ENCODE data around the gene ZNF134.
A peak's percentile ranks its signal among the peaks of the same experiment; 100 is the strongest.

ZNF134 gene

DNA sequence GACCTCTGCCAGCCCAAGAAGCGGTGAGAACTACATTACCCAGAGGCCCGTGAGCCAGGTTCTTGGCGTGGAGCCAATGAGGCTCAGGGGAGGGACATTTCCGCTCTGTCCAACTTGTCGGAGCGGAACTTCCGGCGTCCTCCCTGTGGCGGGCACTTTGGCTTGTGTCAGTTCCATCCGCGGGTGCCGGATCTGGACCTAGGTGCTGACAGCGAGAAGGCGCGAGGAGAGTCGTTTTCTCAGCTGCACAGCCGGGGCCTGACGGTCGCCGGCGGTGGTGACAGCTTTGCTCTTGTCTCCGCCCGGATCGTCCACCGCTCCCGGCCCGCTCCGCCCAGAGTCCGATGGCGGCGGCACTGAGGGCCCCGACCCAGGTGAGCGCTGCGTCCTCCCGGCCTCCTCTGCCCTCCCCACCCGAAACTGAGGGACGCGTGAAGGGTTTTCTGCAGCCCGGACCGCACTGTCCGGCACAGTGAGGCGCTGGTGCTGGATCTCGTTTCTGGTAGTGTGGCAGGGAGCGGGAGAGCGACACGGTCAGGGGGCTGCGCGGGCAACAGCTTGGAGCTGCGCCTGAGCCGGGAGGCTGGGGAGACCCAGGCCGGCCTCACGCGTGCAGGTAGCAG, 14.2 kb upstream of the ZNF134 start, which contains the start of gene ZNF530:
Gene ZNF530, plus strand, starts transcription at position 125 of the 623 bp plus-strand sequence. CDS start 4,461 bp downstream, outside the sequence.
- CTCF ChIA-PET: no interaction called here
- POLR2A ChIA-PET: no interaction called here
- peak within 1 kb of the TSS; percentile 85 for H3K4me3 ChIP-seq (ENCODE audit: low read depth, low read length)
- DNase-seq (ENCODE audit: low read depth, low spot score): peak; percentile 47
- TF ChIP-seq, protein P1, sequence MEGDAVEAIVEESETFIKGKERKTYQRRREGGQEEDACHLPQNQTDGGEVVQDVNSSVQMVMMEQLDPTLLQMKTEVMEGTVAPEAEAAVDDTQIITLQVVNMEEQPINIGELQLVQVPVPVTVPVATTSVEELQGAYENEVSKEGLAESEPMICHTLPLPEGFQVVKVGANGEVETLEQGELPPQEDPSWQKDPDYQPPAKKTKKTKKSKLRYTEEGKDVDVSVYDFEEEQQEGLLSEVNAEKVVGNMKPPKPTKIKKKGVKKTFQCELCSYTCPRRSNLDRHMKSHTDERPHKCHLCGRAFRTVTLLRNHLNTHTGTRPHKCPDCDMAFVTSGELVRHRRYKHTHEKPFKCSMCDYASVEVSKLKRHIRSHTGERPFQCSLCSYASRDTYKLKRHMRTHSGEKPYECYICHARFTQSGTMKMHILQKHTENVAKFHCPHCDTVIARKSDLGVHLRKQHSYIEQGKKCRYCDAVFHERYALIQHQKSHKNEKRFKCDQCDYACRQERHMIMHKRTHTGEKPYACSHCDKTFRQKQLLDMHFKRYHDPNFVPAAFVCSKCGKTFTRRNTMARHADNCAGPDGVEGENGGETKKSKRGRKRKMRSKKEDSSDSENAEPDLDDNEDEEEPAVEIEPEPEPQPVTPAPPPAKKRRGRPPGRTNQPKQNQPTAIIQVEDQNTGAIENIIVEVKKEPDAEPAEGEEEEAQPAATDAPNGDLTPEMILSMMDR (IDR thresholded peaks at IDR 0.05; ENCODE audit: insufficient read depth, low read length, missing control alignments): no peak

DNA sequence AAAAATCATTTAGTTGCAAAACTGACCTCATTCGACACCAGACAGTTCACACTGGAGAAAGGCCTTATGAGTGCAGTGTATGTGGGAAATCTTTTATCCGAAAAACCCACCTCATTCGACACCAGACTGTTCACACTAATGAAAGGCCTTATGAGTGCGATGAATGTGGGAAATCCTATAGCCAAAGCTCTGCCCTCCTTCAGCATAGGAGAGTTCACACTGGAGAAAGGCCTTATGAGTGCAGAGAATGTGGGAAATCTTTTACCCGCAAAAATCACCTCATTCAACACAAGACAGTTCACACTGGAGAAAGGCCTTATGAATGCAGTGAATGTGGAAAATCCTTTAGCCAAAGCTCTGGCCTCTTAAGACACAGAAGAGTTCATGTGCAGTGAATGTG, 7.1 kb upstream of the ZNF134 start:
- POLR2A ChIA-PET: no interaction called here

DNA sequence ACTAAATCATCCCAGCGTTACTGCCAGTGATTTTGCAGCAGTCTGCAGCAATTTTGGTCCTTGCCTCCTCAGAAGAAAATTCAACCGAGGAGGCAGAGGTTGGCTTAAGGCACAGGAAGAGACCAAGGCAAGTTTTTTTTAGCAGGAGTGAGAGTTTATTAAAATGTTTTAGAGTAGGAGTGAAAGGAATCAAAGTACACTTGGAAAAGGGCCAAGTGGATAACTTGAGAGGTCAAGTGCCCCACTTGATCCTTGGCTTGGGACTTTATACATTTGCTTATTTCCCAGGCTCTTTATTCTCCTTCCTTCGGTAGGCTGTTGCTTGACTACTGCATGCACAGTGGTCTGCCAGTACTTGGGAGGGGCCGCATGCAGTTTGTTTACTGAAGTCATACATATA, 2.9 kb upstream of the ZNF134 start:
- TF ChIP-seq, protein P1 (IDR thresholded peaks at IDR 0.05; ENCODE audit: insufficient read depth, low read length, missing control alignments): no peak
- POLR2A ChIA-PET: no interaction called here
- no peak overlapping the region for H3K4me3 ChIP-seq (ENCODE audit: low read depth, low read length)
- CTCF ChIA-PET: no interaction called here
- DNase-seq (ENCODE audit: low read depth, low spot score): no peak

More for the DNA sequence above, 7.1 kb upstream of the ZNF134 start:
- CTCF ChIA-PET: no interaction called here
- TF ChIP-seq, protein P1 (IDR thresholded peaks at IDR 0.05; ENCODE audit: insufficient read depth, low read length, missing control alignments): no peak
- DNase-seq (ENCODE audit: low read depth, low spot score): no peak
- no peak overlapping the region for H3K4me3 ChIP-seq (ENCODE audit: low read depth, low read length)

DNA sequence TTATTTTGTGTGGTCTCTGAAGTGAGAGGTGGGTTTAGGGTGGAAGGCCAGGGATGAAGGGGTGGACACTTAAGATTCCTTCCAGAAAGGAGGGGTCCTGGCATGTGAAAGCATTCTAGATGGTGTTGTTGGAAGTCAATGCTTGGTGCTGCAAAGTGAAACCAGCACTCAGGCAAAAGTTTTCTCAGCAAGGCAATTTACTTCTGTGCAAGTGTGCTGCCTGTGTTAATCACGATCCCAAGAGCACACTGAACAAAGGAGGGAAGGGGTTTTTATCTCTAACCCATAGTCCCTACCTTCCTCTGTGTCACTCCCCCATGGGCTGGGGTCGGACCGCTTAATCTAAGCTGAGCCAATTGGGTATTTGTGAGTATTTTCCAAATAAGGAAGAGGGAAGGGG, 1.3 kb downstream of the ZNF134 start:
- TF ChIP-seq, protein P1 (IDR thresholded peaks at IDR 0.05; ENCODE audit: insufficient read depth, low read length, missing control alignments): no peak
- no peak for DNase-seq (ENCODE audit: low read depth, low spot score)
- H3K4me3 ChIP-seq (ENCODE audit: low read depth, low read length): peak overlapping the region; percentile 99
- CTCF ChIA-PET: no interaction called here
- POLR2A ChIA-PET: no interaction called here

DNA sequence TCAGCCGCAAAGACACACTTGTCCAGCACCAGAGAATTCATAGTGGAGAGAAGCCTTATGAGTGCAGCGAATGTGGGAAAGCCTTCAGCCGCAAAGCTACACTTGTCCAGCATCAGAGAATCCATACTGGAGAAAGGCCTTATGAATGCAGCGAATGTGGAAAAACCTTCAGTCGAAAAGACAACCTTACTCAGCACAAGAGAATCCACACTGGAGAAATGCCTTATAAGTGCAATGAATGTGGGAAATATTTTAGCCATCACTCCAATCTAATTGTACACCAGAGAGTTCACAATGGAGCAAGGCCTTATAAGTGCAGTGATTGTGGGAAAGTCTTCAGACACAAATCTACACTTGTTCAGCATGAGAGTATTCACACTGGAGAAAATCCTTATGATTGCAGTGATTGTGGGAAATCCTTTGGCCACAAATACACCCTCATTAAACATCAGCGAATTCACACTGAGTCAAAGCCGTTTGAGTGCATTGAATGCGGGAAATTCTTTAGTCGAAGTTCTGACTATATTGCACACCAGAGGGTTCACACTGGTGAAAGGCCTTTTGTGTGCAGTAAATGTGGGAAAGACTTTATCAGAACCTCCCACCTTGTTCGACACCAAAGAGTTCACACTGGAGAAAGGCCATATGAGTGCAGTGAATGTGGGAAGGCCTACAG, 6.8 kb downstream of the ZNF134 start:
- POLR2A ChIA-PET: no interaction called here
- CTCF ChIA-PET: no interaction called here
- H3K4me3 ChIP-seq (ENCODE audit: low read depth, low read length): no peak overlapping the region
- no peak for DNase-seq (ENCODE audit: low read depth, low spot score)
- TF ChIP-seq, protein P1 (IDR thresholded peaks at IDR 0.05; ENCODE audit: insufficient read depth, low read length, missing control alignments): no peak

DNA sequence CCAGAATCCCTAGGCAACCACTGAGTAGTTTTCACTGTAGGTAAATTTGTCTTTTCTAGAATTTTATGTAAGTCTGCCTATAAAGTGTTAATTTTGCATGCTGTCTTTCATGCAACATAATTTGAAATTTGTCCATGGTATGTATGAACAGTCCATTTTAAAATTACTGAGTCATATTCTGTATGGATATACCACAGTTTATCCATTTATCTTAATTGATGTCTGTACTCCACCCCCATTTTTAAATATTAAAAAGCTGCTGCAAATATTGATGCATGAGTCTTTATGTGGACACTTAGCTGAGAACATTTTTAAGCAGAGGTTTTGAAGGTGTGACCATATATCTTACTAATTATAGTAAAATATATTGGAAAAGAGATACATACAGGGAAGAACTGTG, 9.0 kb downstream of the ZNF134 start:
- ChIA-PET POLR2A (no interaction called here), CTCF (interaction anchor here (1.0 kb wide), 1 partner anchor 9 kb away, joined by 3 read pairs; the partner anchor contains the start of gene ZNF134)
- H3K4me3 ChIP-seq (ENCODE audit: low read depth, low read length): no peak overlapping the region
- TF ChIP-seq, protein P1 (IDR thresholded peaks at IDR 0.05; ENCODE audit: insufficient read depth, low read length, missing control alignments): no peak
- DNase-seq (ENCODE audit: low read depth, low spot score): no peak
